Heart left ventricle (tissue), 16 donors: ENCODE results near the gene MINDY3. TPM values are rescaled to one million over a fixed set of nuclear protein-coding genes. Genes with fewer than 3 reads are reported as not detected.

Source experiments
- ATAC-seq, 4 donors: fragments of 200-7000 bp; cut with Tn5 transposase; one replicate each; pipeline ENCODE4 v1.9.1; 2020 to 2022; ENCODE audit warnings: moderate library complexity in 4 of 4, mild to moderate bottlenecking in 3 of 4, moderate number of reproducible peaks in 1 of 4
- DNase-seq, 5 donors: peaks; one replicate each; pipeline ENCODE4 v3.0.0-alpha.2; 2020
- H3K27ac ChIP-seq, 12 donors: fragments of 200-600 bp; sonication (generic) in 4 of 12; one replicate each; pipeline versions ENCODE4 v1.5.0 to v1.8.0; 2016 to 2022; ENCODE audit warnings: mild to moderate bottlenecking in 2 of 12
- H3K27me3 ChIP-seq, 9 donors: fragments of 200-600 bp; sonication (generic) in 2 of 9; one replicate each; pipeline versions ENCODE4 v1.5.1 to v1.8.0; 2016 to 2022; ENCODE audit warnings: mild to moderate bottlenecking in 3 of 9
- H3K36me3 ChIP-seq, 9 donors: fragments of 200-600 bp; sonication (generic) in 2 of 9; one replicate each; pipeline versions ENCODE4 v1.5.0 to v1.8.0; 2018 to 2022; ENCODE audit warnings: mild to moderate bottlenecking in 2 of 9
- H3K4me1 ChIP-seq, 12 donors: fragments of 200-600 bp; sonication (generic) in 4 of 12; one replicate each; pipeline versions ENCODE4 v1.5.0 to v1.8.0; 2016 to 2022; ENCODE audit warnings: mild to moderate bottlenecking in 3 of 12
- H3K4me3 ChIP-seq, 12 donors: fragments of 200-600 bp; sonication (generic) in 4 of 12; one replicate each; pipeline versions ENCODE4 v1.5.0 to v1.8.0; 2017 to 2022; ENCODE audit warnings: mild to moderate bottlenecking in 9 of 12, moderate library complexity in 4 of 12
- H3K9me3 ChIP-seq, 12 donors: fragments of 200-600 bp; sonication (generic) in 4 of 12; one replicate each; pipeline versions ENCODE4 v1.5.0 to v1.8.0; 2016 to 2022; ENCODE audit warnings: mild to moderate bottlenecking in 1 of 12
- POLR2A ChIP-seq, 2 donors: fragments of 450-650 bp; IDR thresholded peaks; one replicate each; pipeline ENCODE4 v1.6.1; 2017; ENCODE audit warnings: antibody characterized with exemption in 2 of 2, mild to moderate bottlenecking in 2 of 2, moderate library complexity in 2 of 2
- WGBS, 4 donors: extraction: QIAGEN DNeasy Blood & Tissue Kit in 2 of 4; methylation state at CpG; one replicate each; pipeline versions ENCODE4 v1.1.5 to v1.1.7; 2013 to 2018; 5-methylcytosine and 5-hydroxymethylcytosine counted together
- intact Hi-C, 10 donors: fragments of 100-400 bp; cut with DNase I; formaldehyde crosslinking; loops; one replicate each; pipeline versions ENCODE4 v1.11.1 to v1.14.2; 2022
- polyA plus RNA-seq, 2 donors: library from polyadenylated mRNA; stranded (reverse); fragments of 200-250 nt; gene quantifications; one replicate each; pipeline ENCODE4 v1.2.3, GENCODE V29; 2013
- total RNA-seq, 9 donors: library from RNA; depleted of rRNA in 2 of 9; stranded (reverse); fragments of >200 nt in 2 of 9; fragmentation: NEBNext Ultra II Directional in 3 of 9; extraction: Animal tissue kit (Norgen Biotek cat#: 25700) in 3 of 9; gene quantifications; one replicate each; pipeline versions ENCODE4 v1.1.0 to v1.2.4, GENCODE V29; 2016 to 2023
- TF ChIP-seq, protein P1 (sequence below), 12 donors: fragments of 200-600 bp; sonication (generic) in 4 of 12; IDR thresholded peaks; one replicate each; pipeline versions ENCODE4 v1.5.0 to v1.8.0; 2018 to 2022; ENCODE audit warnings: antibody characterized with exemption in 12 of 12, mild to moderate bottlenecking in 5 of 12
- donor health status: ischemic (EF 13 %, LVEDD 7.1; RV severe dilation, severe dysfunction).
- donor health status: healthy with polysubstance abuse.
- donor health status: DM: no; HTN: yes; CAD: no.
- donor health status: DM: no; HTN: no; CAD: no.
- donor health status: ischemic (EF 25% LVEDD 6.9; RV normal size, moderate dysfunction).
- donor health status: ischemic (EF 25% LVEDD 5.7; RV mildly dilated, moderate dysfunction).
- donor health status: healthy.
- donor health status: DM: yes; HTN: yes; CAD: no.
- donor health status: ischemic (EF 35%, LVEDD 5.7; RV mildly dilated, moderate dysfunction).
- donor health status: nonischemic (EF 11% LVEDD 7.7; RV severe dilation, severe dysfunction).
- donor health status: DM: yes; HTN: yes; CAD: no.
- donor health status: PGD.
- donor health status: ischemic (EF 29% LVEDD 5.4; RV normal size, mild dysfunction).
- donor health status: nonischemic (EF 23%, LVEDD 6.1; RV moderate dilation, normal function).

Gene MINDY3
- total and polyA plus RNA-seq, 11 donors, result 7.6 to 31.0 (median 21.0) TPM

DNA sequence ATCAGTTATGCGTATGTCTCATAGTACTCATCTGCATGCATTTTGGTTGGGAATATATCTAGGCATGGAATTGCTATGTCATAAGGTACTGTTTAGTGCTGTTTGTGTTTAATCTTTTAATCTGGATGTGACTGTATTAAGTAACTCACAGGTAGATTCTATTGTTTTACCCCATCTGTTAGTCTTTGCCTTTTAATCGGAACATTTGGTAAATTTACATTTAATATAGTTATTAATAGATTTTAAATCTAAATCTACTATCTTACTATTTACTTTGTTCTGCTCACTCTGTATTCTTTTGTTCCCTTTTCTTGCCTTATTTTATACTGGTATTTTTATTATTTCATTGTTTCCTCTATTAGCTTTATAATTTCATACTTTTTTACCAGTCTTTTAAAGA is 130.0 kb downstream of the MINDY3 start:
- no peak for ATAC-seq
- DNase-seq, result no peak
- H3K9me3 ChIP-seq, result peaks cover 0 to 27% (median 6%) of the 10 kb centered on the region in 12 donors
- no peaks in the 10 kb centered on the region for H3K36me3 ChIP-seq
- TF ChIP-seq, protein P1, sequence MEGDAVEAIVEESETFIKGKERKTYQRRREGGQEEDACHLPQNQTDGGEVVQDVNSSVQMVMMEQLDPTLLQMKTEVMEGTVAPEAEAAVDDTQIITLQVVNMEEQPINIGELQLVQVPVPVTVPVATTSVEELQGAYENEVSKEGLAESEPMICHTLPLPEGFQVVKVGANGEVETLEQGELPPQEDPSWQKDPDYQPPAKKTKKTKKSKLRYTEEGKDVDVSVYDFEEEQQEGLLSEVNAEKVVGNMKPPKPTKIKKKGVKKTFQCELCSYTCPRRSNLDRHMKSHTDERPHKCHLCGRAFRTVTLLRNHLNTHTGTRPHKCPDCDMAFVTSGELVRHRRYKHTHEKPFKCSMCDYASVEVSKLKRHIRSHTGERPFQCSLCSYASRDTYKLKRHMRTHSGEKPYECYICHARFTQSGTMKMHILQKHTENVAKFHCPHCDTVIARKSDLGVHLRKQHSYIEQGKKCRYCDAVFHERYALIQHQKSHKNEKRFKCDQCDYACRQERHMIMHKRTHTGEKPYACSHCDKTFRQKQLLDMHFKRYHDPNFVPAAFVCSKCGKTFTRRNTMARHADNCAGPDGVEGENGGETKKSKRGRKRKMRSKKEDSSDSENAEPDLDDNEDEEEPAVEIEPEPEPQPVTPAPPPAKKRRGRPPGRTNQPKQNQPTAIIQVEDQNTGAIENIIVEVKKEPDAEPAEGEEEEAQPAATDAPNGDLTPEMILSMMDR (IDR thresholded peaks at IDR 0.05), result no peak
- TF ChIP-seq POLR2A (IDR thresholded peaks at IDR 0.05), result no peak
- no peak overlapping the region for H3K27ac ChIP-seq
- 74 to 100% (median 97%) methylated on average over 2 of the region's 2 CpGs for WGBS, 4 donors
- H3K4me3 ChIP-seq, result no peak overlapping the region
- intact Hi-C loops, result no loop called here
- no peaks in the 10 kb centered on the region for H3K27me3 ChIP-seq
- H3K4me1 ChIP-seq, result peaks cover 0 to 5% (median 0%) of the 10 kb centered on the region in 12 donors

GRCh38 chr10:15729890-15730289 is 130.4 kb downstream of the MINDY3 start:
- no peak for ATAC-seq
- 88 to 93% (median 91%) methylated on average over 7 of the region's 7 CpGs for WGBS, 4 donors

More at GRCh38 chr10:15729890-15730289, 130.4 kb downstream of the MINDY3 start:
- no peak for TF ChIP-seq POLR2A (IDR thresholded peaks at IDR 0.05)
- TF ChIP-seq, protein P1 (IDR thresholded peaks at IDR 0.05), result no peak
- peaks cover 0 to 7% (median 0%) of the 10 kb centered on the region in 12 donors for H3K4me1 ChIP-seq
- H3K27me3 ChIP-seq, result no peaks in the 10 kb centered on the region
- H3K36me3 ChIP-seq, result no peaks in the 10 kb centered on the region
- no peak for DNase-seq
- intact Hi-C loops, result loop anchor here in 8 of 10 donors (5.0 to 10.0 kb wide), 5 partner anchors 92 to 298 kb away; no protein-coding TSS in a partner anchor
- H3K27ac ChIP-seq, result no peak overlapping the region
- no peak overlapping the region for H3K4me3 ChIP-seq
- H3K9me3 ChIP-seq, result peaks cover 0 to 27% (median 6%) of the 10 kb centered on the region in 12 donors

Other genes starting within 250 kb of the MINDY3 start
- 1 to 10 TPM in 6 of 9 donors, under 1 TPM in 3; 0.50 to 4.3 (median 1.5) TPM for gene ITGA8, start 140.6 kb downstream of the MINDY3 start, total RNA-seq
- gene ITGA8, start 140.6 kb downstream of the MINDY3 start, polyA plus RNA-seq, result 1 to 10 TPM in 1 of 2 donors, under 1 TPM in 1; 0.82 to 1.8 TPM